ENCODE data around the gene CCDC9B.
A peak's percentile ranks its signal among the peaks of the same experiment; 100 is the strongest.

GRCh38 chr15:40336744-40337122 lies 4.0 kb downstream of the CCDC9B start:
- peak in 1 of 4 experiments; percentile 15 for TF ChIP-seq CTCF (IDR thresholded peaks at IDR 0.05)
- TF ChIP-seq POLR2AphosphoS5 (IDR thresholded peaks at IDR 0.05) = no peak
- no peak for TF ChIP-seq POLR2A (IDR thresholded peaks at IDR 0.05)

Measured in gastroesophageal sphincter (tissue), 3 donors.